ENCODE measurements around the gene ITGA4.

Gene ITGA4

DNA sequence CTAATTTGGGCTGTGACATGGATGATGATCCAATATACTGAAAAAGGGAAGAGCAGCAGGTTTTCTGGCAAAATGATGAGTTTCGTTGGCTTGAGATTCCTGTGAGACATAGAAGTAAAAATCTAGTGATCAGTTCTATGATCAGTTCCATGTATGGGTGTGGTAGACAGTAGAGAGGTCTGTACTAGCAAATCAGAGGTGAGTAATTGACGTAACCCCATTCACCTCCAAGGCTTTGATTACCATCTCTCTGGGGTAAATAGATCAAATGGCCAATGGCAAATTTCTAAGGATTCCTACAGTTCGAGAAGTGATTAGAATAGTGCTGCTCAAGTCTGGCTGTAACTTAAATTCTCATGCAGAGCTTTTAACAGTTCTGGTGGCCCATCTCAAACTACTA, 6.4 kb downstream of the ITGA4 start:
- Mint-ChIP-seq H3K4me1 (peaks cover 77% of the 10 kb centered on the region), H3K27ac (ENCODE audit: low read depth) (peak overlapping the region; percentile 87), H3K36me3 (ENCODE audit: insufficient read depth) (peaks cover 47% of the 10 kb centered on the region), H3K27me3 (no peaks in the 10 kb centered on the region), H3K9me3 (no peaks in the 10 kb centered on the region), H3K4me3 (peak overlapping the region; percentile 91)
- ATAC-seq (replicated peaks; ENCODE audit: extremely low read depth, poor library complexity, severe bottlenecking) (no peak), DNase-seq (ENCODE audit: low spot score in 2 of 2) (no peak)

DNA sequence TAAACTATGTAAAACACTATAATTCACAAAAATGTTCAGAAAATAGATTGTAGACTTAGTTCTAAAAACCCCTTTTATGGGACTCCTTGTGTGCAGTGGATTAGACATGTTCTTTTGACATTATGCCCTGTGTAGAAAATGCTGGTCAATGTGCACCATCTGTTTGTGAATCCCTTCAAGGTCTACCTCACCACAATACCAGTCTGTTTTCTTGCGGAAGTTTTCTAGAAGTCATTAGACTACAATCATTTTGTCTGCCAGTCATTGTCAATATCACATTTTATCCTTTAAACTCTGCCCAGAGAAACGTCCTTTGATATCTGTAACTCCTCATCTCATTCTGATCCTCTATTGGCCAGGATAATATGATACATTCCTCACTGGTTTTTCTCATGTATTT, 7.8 kb downstream of the ITGA4 start:
- Mint-ChIP-seq H3K9me3 (no peaks in the 10 kb centered on the region), H3K27me3 (no peaks in the 10 kb centered on the region), H3K4me1 (peaks cover 76% of the 10 kb centered on the region), H3K27ac (ENCODE audit: low read depth) (peak overlapping the region; percentile 87), H3K36me3 (ENCODE audit: insufficient read depth) (peaks cover 39% of the 10 kb centered on the region), H3K4me3 (peak overlapping the region; percentile 25)
- DNase-seq (ENCODE audit: low spot score in 2 of 2) (no peak), ATAC-seq (replicated peaks; ENCODE audit: extremely low read depth, poor library complexity, severe bottlenecking) (no peak)

GRCh38 chr2:181465676-181466375, 8.6 kb downstream of the ITGA4 start:
- peaks cover 41% of the 10 kb centered on the region for H3K36me3 Mint-ChIP-seq (ENCODE audit: insufficient read depth)
- no peak for DNase-seq (ENCODE audit: low spot score in 2 of 2)

GRCh38 chr2:181466661-181467576, 9.7 kb downstream of the ITGA4 start:
- ATAC-seq (replicated peaks; ENCODE audit: extremely low read depth, poor library complexity, severe bottlenecking) = peak; percentile 41
- peaks cover 78% of the 10 kb centered on the region for H3K4me1 Mint-ChIP-seq
- peak; percentile 54 to 64 for DNase-seq (ENCODE audit: low spot score in 2 of 2)
- H3K27me3 Mint-ChIP-seq = no peaks in the 10 kb centered on the region
- peaks cover 37% of the 10 kb centered on the region for H3K36me3 Mint-ChIP-seq (ENCODE audit: insufficient read depth)
- H3K27ac Mint-ChIP-seq (ENCODE audit: low read depth) = peak overlapping the region; percentile 87
- H3K4me3 Mint-ChIP-seq = peak overlapping the region; percentile 47
- H3K9me3 Mint-ChIP-seq = no peaks in the 10 kb centered on the region

More at GRCh38 chr2:181465676-181466375, 8.6 kb downstream of the ITGA4 start:
- H3K27me3 Mint-ChIP-seq = no peaks in the 10 kb centered on the region
- H3K9me3 Mint-ChIP-seq = no peaks in the 10 kb centered on the region
- peak overlapping the region; percentile 25 for H3K4me3 Mint-ChIP-seq
- peaks cover 74% of the 10 kb centered on the region for H3K4me1 Mint-ChIP-seq
- H3K27ac Mint-ChIP-seq (ENCODE audit: low read depth) = peak overlapping the region; percentile 87
- ATAC-seq (replicated peaks; ENCODE audit: extremely low read depth, poor library complexity, severe bottlenecking) = no peak

GRCh38 chr2:181467966-181468707, 11.0 kb downstream of the ITGA4 start:
- H3K4me3 Mint-ChIP-seq = peak overlapping the region; percentile 47
- no peak for DNase-seq (ENCODE audit: low spot score in 2 of 2)
- H3K27me3 Mint-ChIP-seq = no peaks in the 10 kb centered on the region
- H3K36me3 Mint-ChIP-seq (ENCODE audit: insufficient read depth) = peaks cover 38% of the 10 kb centered on the region
- H3K27ac Mint-ChIP-seq (ENCODE audit: low read depth) = peak overlapping the region; percentile 87
- no peak for ATAC-seq (replicated peaks; ENCODE audit: extremely low read depth, poor library complexity, severe bottlenecking)
- H3K9me3 Mint-ChIP-seq = no peaks in the 10 kb centered on the region
- H3K4me1 Mint-ChIP-seq = peaks cover 77% of the 10 kb centered on the region

DNA sequence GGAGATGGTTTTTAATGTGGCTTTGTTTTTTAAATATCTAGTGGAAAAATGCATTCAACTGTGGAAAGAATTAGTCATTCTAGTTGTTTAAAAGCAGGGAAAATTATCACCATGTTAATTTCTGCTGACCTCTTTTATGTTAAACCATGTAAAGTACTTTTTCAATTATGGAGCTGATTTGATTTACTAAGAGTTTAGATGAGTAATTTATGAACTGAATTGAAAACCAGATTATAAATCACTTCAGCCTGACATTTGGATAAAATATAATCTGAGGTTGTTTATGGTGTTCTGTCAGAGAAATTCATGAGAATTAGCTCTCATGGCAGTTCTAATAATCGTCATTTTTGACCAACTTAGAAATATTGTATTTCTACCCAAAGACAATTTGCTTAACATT, 11.6 kb downstream of the ITGA4 start:
- Mint-ChIP-seq H3K27ac (ENCODE audit: low read depth) (peak overlapping the region; percentile 87), H3K36me3 (ENCODE audit: insufficient read depth) (peaks cover 40% of the 10 kb centered on the region), H3K9me3 (no peaks in the 10 kb centered on the region), H3K4me1 (peaks cover 77% of the 10 kb centered on the region), H3K4me3 (no peak overlapping the region), H3K27me3 (no peaks in the 10 kb centered on the region)
- ATAC-seq (replicated peaks; ENCODE audit: extremely low read depth, poor library complexity, severe bottlenecking) (no peak), DNase-seq (ENCODE audit: low spot score in 2 of 2) (no peak)

- H3K4me1 Mint-ChIP-seq = peaks cover 71% of the 10 kb centered on the region
- ATAC-seq (replicated peaks; ENCODE audit: extremely low read depth, poor library complexity, severe bottlenecking) (peak; percentile 75), DNase-seq (ENCODE audit: low spot score in 2 of 2) (no peak)
- no peaks in the 10 kb centered on the region for H3K9me3 Mint-ChIP-seq
- H3K27me3 Mint-ChIP-seq = no peaks in the 10 kb centered on the region
- H3K4me3 Mint-ChIP-seq = peak overlapping the region; percentile 35
- peaks cover 51% of the 10 kb centered on the region for H3K36me3 Mint-ChIP-seq (ENCODE audit: insufficient read depth)
- H3K27ac Mint-ChIP-seq (ENCODE audit: low read depth) = peak overlapping the region; percentile 69
These were observed 14.0 kb downstream of the ITGA4 start for GRCh38 chr2:181471226-181471625.

- H3K9me3 Mint-ChIP-seq = no peaks in the 10 kb centered on the region
- ATAC-seq (replicated peaks; ENCODE audit: extremely low read depth, poor library complexity, severe bottlenecking) (peak; percentile 80), DNase-seq (ENCODE audit: low spot score in 2 of 2) (no peak)
- peaks cover 75% of the 10 kb centered on the region for H3K4me1 Mint-ChIP-seq
- H3K36me3 Mint-ChIP-seq (ENCODE audit: insufficient read depth) = peaks cover 56% of the 10 kb centered on the region
- H3K27me3 Mint-ChIP-seq = no peaks in the 10 kb centered on the region
- H3K4me3 Mint-ChIP-seq = peak overlapping the region; percentile 33
- H3K27ac Mint-ChIP-seq (ENCODE audit: low read depth) = peak overlapping the region; percentile 69
These were observed 14.6 kb downstream of the ITGA4 start for GRCh38 chr2:181471783-181472182.

DNA sequence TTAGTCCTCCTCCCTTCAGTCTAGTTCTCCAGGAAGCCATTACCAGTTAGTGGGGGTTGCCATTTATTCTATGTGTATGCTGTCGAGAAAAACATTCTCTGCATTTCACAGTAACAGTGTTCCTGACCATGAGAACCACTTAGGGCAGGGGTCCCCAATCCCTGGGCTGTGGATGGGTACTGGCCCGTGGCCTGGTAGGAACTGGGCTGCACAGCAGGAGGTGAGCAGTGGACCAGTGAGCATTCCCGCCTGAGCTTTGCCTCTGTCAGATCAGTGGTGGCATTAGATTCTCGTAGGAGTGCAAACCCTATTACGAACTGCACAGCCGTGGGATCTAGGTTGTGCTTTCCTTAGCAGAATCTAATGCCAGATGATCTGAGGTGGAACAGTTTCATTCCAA, 15.8 kb downstream of the ITGA4 start:
- no peaks in the 10 kb centered on the region for H3K9me3 Mint-ChIP-seq
- DNase-seq (ENCODE audit: low spot score in 2 of 2) (no peak), ATAC-seq (replicated peaks; ENCODE audit: extremely low read depth, poor library complexity, severe bottlenecking) (no peak)
- H3K27ac Mint-ChIP-seq (ENCODE audit: low read depth) = peak overlapping the region; percentile 69
- peak overlapping the region; percentile 52 for H3K4me3 Mint-ChIP-seq
- peaks cover 77% of the 10 kb centered on the region for H3K4me1 Mint-ChIP-seq
- H3K27me3 Mint-ChIP-seq = no peaks in the 10 kb centered on the region
- peaks cover 63% of the 10 kb centered on the region for H3K36me3 Mint-ChIP-seq (ENCODE audit: insufficient read depth)

DNA sequence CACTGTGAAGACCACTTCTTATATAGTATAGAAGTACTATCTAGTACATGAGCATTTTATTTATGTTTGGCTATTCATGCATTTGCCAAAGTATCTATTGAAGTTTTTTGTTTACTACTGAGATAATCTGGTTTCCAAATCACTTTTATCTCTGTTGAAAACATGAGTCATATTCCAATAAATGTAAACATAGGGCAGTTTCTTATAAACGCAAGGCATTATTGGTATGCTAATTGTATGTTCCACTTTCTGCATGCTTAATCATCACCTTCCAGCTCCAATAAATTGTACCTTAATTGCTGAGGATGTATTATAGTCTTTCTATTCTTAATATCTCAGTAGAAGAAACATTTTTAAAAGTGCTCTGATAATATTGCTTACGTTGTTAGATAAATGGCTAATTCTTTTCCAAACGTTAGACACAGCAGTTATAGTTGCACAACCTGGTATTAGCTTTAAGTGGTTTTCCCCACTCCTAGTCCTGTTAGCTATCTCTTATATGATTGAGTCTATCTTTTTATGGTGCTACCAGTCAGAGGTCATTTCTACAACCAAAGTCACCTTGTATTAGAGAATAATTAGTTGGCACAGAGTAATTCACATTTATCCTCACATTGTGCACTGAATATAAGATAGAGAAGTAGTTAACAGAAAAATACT, 17.2 kb downstream of the ITGA4 start:
- Mint-ChIP-seq H3K36me3 (ENCODE audit: insufficient read depth) (peaks cover 60% of the 10 kb centered on the region), H3K27me3 (no peaks in the 10 kb centered on the region), H3K27ac (ENCODE audit: low read depth) (peak overlapping the region; percentile 27), H3K4me3 (no peak overlapping the region), H3K4me1 (peaks cover 69% of the 10 kb centered on the region), H3K9me3 (no peaks in the 10 kb centered on the region)
- ATAC-seq (replicated peaks; ENCODE audit: extremely low read depth, poor library complexity, severe bottlenecking) (no peak), DNase-seq (ENCODE audit: low spot score in 2 of 2) (no peak)

DNA sequence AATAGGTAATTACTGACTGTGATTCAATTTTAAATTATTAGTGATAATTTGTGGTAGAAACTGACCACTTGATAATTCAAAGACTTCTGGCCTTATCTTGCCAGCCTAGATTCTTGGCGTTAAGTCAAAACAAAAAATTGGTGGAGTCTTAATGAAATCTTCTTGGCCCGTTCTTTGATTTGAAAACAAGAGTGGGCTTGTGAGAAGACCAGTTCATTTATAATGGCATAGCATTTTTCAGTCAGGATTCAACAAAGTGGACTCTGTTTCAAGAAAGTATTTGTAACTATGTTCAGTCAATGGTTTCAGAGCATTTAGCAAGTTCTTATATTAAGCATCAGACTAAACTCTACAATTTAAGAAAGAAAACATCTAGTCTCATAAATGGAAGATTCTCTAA, 26.0 kb downstream of the ITGA4 start:
- no peak overlapping the region for H3K4me3 Mint-ChIP-seq
- ATAC-seq (replicated peaks; ENCODE audit: extremely low read depth, poor library complexity, severe bottlenecking) = no peak
- H3K36me3 Mint-ChIP-seq (ENCODE audit: insufficient read depth) = peaks cover 75% of the 10 kb centered on the region
- peaks cover 36% of the 10 kb centered on the region for H3K4me1 Mint-ChIP-seq
- H3K27ac Mint-ChIP-seq (ENCODE audit: low read depth) = peak overlapping the region; percentile 13
- H3K9me3 Mint-ChIP-seq = no peaks in the 10 kb centered on the region
- H3K27me3 Mint-ChIP-seq = no peaks in the 10 kb centered on the region
- no peak for DNase-seq (ENCODE audit: low spot score in 2 of 2)

DNA sequence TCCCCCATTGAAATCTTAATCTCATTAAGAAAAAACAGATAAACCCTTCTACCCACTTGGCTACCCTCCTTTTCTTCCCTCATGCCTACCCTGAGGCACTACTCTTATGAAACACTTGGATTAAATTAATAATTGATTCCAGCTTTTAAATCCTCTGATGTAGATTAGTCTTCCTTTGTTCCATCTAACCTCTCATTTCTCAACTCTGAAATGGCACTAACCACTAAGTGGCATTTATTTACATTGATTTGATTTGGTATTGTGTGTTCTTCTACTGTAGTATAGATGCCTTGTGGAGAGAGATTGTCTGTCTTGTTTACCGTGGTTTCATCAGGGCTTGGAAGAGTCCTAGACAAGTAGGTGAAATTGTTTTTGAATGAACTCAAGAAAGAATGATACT, 26.7 kb downstream of the ITGA4 start:
- H3K4me1 Mint-ChIP-seq = peaks cover 35% of the 10 kb centered on the region

More for the DNA sequence above, 26.7 kb downstream of the ITGA4 start:
- H3K4me3 Mint-ChIP-seq = no peak overlapping the region
- DNase-seq (ENCODE audit: low spot score in 2 of 2) = no peak
- no peak for ATAC-seq (replicated peaks; ENCODE audit: extremely low read depth, poor library complexity, severe bottlenecking)
- peaks cover 79% of the 10 kb centered on the region for H3K36me3 Mint-ChIP-seq (ENCODE audit: insufficient read depth)
- H3K27ac Mint-ChIP-seq (ENCODE audit: low read depth) = peak overlapping the region; percentile 13
- no peaks in the 10 kb centered on the region for H3K27me3 Mint-ChIP-seq
- H3K9me3 Mint-ChIP-seq = no peaks in the 10 kb centered on the region
